Body of pancreas (tissue), 4 donors: ENCODE measurements around the gene PRSS2.

Experiments
- POLR2A ChIP-seq, 3 donors: fragments of 450-650 bp; IDR thresholded peaks; one replicate each; pipeline ENCODE4 v1.6.1; 2016; ENCODE audit warnings: antibody characterized with exemption in 3 of 3, mild to moderate bottlenecking in 2 of 3
- TF ChIP-seq, protein P1 (sequence below), 7 experiments: fragments of 450-650 bp in 4 of 7; fragments of 200-600 bp in 3 of 7; sonication (generic) in 3 of 7; IDR thresholded peaks; one replicate each; pipeline ENCODE4 v1.5.1; 2016 to 2019; ENCODE audit warnings: antibody characterized with exemption in 7 of 7

DNA sequence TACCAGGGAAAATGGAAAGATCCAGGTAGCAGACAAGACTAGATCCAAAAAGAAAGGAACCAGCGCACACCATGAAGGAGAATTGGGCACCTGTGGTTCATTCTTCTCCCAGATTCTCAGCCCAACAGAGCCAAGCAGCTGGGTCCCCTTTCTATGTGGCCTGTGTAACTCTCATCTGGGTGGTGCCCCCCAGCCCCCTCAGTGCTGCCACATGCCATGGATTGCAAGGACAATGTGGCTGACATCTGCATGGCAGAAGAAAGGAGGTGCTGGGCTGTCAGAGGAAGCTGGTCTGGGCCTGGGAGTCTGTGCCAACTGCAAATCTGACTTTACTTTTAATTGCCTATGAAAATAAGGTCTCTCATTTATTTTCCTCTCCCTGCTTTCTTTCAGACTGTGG, 21.4 kb downstream of the PRSS2 start:
- TF ChIP-seq, protein P1, sequence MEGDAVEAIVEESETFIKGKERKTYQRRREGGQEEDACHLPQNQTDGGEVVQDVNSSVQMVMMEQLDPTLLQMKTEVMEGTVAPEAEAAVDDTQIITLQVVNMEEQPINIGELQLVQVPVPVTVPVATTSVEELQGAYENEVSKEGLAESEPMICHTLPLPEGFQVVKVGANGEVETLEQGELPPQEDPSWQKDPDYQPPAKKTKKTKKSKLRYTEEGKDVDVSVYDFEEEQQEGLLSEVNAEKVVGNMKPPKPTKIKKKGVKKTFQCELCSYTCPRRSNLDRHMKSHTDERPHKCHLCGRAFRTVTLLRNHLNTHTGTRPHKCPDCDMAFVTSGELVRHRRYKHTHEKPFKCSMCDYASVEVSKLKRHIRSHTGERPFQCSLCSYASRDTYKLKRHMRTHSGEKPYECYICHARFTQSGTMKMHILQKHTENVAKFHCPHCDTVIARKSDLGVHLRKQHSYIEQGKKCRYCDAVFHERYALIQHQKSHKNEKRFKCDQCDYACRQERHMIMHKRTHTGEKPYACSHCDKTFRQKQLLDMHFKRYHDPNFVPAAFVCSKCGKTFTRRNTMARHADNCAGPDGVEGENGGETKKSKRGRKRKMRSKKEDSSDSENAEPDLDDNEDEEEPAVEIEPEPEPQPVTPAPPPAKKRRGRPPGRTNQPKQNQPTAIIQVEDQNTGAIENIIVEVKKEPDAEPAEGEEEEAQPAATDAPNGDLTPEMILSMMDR (IDR thresholded peaks at IDR 0.05) = no peak
- TF ChIP-seq POLR2A (IDR thresholded peaks at IDR 0.05) = no peak
